NCI-H2107 (cell line): ENCODE data around the gene DLEU7.
A peak's percentile ranks its signal among the peaks of the same experiment; 100 is the strongest.

ENCODE experiments used
- DNase-seq: peaks from one replicate; lab custom pipeline; 2025; lab: John Stamatoyannopoulos, UW

The DLEU7 gene

GRCh38 chr13:50842990-50843256 lies 569 bp downstream of the DLEU7 start:
- DNase-seq = no peak

- DNase-seq = no peak
Measured at GRCh38 chr13:50842251-50842989, 1.1 kb downstream of the DLEU7 start.

- no peak for DNase-seq
Measured at GRCh38 chr13:50841786-50842185, 1.7 kb downstream of the DLEU7 start.

GRCh38 chr13:50840284-50840683 lies 3.2 kb downstream of the DLEU7 start:
- no peak for DNase-seq

- DNase-seq = no peak
Measured at GRCh38 chr13:50839828-50840227, 3.7 kb downstream of the DLEU7 start.

- DNase-seq = no peak
Measured at GRCh38 chr13:50838701-50839100, 4.8 kb downstream of the DLEU7 start.

GRCh38 chr13:50838031-50838430 lies 5.5 kb downstream of the DLEU7 start:
- DNase-seq = no peak

GRCh38 chr13:50831512-50831911 lies 12.0 kb downstream of the DLEU7 start:
- no peak for DNase-seq

- no peak for DNase-seq
Measured at GRCh38 chr13:50829896-50830295, 13.6 kb downstream of the DLEU7 start.

- DNase-seq = no peak
Measured at GRCh38 chr13:50829226-50829625, 14.3 kb downstream of the DLEU7 start.

- DNase-seq = no peak
Measured at GRCh38 chr13:50826035-50826434, 17.5 kb downstream of the DLEU7 start.

GRCh38 chr13:50812242-50812641 lies 31.2 kb downstream of the DLEU7 start:
- DNase-seq = no peak

- no peak for DNase-seq
Measured at GRCh38 chr13:50810998-50811397, 32.5 kb downstream of the DLEU7 start.

- DNase-seq = no peak
Measured at GRCh38 chr13:50810468-50810867, 33.0 kb downstream of the DLEU7 start.

GRCh38 chr13:50809133-50810090 lies 34.1 kb downstream of the DLEU7 start:
- no peak for DNase-seq

GRCh38 chr13:50805805-50806204 lies 37.7 kb downstream of the DLEU7 start:
- no peak for DNase-seq

- DNase-seq = peak; percentile 64
Measured at GRCh38 chr13:50801087-50801931, 42.2 kb downstream of the DLEU7 start.

- DNase-seq = no peak
Measured at GRCh38 chr13:50800091-50800739, 43.3 kb downstream of the DLEU7 start.

- DNase-seq = no peak
Measured at GRCh38 chr13:50798923-50799322, 44.6 kb downstream of the DLEU7 start.

GRCh38 chr13:50797091-50797490 lies 46.4 kb downstream of the DLEU7 start:
- no peak for DNase-seq

GRCh38 chr13:50796463-50796862 lies 47.0 kb downstream of the DLEU7 start:
- no peak for DNase-seq

- DNase-seq = no peak
Measured at GRCh38 chr13:50794226-50794625, 49.3 kb downstream of the DLEU7 start.
